Measurements from ENCODE around the gene EPM2A.

Gene EPM2A

GRCh38 chr6:145735356-145736165 is at the start of gene EPM2A:
TSS of gene EPM2A (minus strand) at chr6:145735520. CDS start at chr6:145735498, 22 bp downstream.
- peak; percentile 88 for DNase-seq (ENCODE audit: low spot score)
- no peak for TF ChIP-seq CTCF (IDR thresholded peaks at IDR 0.05; ENCODE audit: extremely low read depth, missing control alignments)

- DNase-seq (ENCODE audit: low spot score) = no peak
- TF ChIP-seq CTCF (IDR thresholded peaks at IDR 0.05; ENCODE audit: extremely low read depth, missing control alignments) = no peak
Measured at GRCh38 chr6:145784683-145785082, 49.4 kb upstream of the EPM2A start.

- TF ChIP-seq CTCF (IDR thresholded peaks at IDR 0.05; ENCODE audit: extremely low read depth, missing control alignments) = no peak
- DNase-seq (ENCODE audit: low spot score) = no peak
Measured at GRCh38 chr6:145783796-145784195, 48.5 kb upstream of the EPM2A start.

GRCh38 chr6:145772846-145773245 is 37.5 kb upstream of the EPM2A start:
- no peak for DNase-seq (ENCODE audit: low spot score)
- TF ChIP-seq CTCF (IDR thresholded peaks at IDR 0.05; ENCODE audit: extremely low read depth, missing control alignments) = no peak

- TF ChIP-seq CTCF (IDR thresholded peaks at IDR 0.05; ENCODE audit: extremely low read depth, missing control alignments) = no peak
- no peak for DNase-seq (ENCODE audit: low spot score)
Measured at GRCh38 chr6:145765449-145765848, 30.1 kb upstream of the EPM2A start.

- DNase-seq (ENCODE audit: low spot score) = no peak
- TF ChIP-seq CTCF (IDR thresholded peaks at IDR 0.05; ENCODE audit: extremely low read depth, missing control alignments) = no peak
Measured at GRCh38 chr6:145763742-145764141, 28.4 kb upstream of the EPM2A start.

GRCh38 chr6:145761584-145761983 is 26.3 kb upstream of the EPM2A start:
- no peak for TF ChIP-seq CTCF (IDR thresholded peaks at IDR 0.05; ENCODE audit: extremely low read depth, missing control alignments)
- no peak for DNase-seq (ENCODE audit: low spot score)

All from GM20000 (cell line).